ENCODE data around the gene PYM1. TPM values are rescaled to one million over a fixed set of nuclear protein-coding genes. Genes with fewer than 3 reads are reported as not detected.

Gene PYM1
- total and polyA plus RNA-seq, 2 of the 8 experiments (the other 6 are each of a cell fraction or from before 2014, with no cell fraction given): 38.7 to 58.5 TPM

- Histone ChIP-seq H4K20me1 (replicated peaks in 1 of 2; ENCODE audit: control insufficient read depth in 1 of 2, insufficient read depth in 2 of 2, low read length in 2 of 2) (no peaks in the 10 kb centered on the region), H3K36me3 (ENCODE audit: control insufficient read depth in 2 of 4, insufficient read depth in 4 of 4, low read length in 3 of 4) (no peaks in the 10 kb centered on the region), H2BK20ac (ENCODE audit: low read length) (no peak overlapping the region), H4K91ac (replicated peaks; ENCODE audit: insufficient read length, low read length) (no peak overlapping the region), H3K23me2 (ENCODE audit: low read depth, low read length) (no peaks in the 10 kb centered on the region), H3K56ac (replicated peaks; ENCODE audit: insufficient read length, low read depth, low read length) (no peak overlapping the region), H2AFZ (ENCODE audit: low read length) (peak overlapping the region; percentile 91), H3K27ac (ENCODE audit: low read depth, low read length) (no peak overlapping the region), H3K4me2 (ENCODE audit: insufficient read depth in 1 of 2, low read depth in 2 of 2, low read length in 2 of 2) (no peak overlapping the region), H2BK12ac (ENCODE audit: low read depth, low read length) (no peak overlapping the region), H3K4me1 (replicated peaks in 1 of 4; ENCODE audit: control insufficient read depth in 3 of 4, insufficient read depth in 4 of 4, low read length in 3 of 4) (peaks cover 0 to 4% (median 3%) of the 10 kb centered on the region in 4 experiments; a peak in 4 of 7 replicates), H4K5ac (ENCODE audit: insufficient read length, low read depth, low read length) (no peak overlapping the region), H2BK120ac (replicated peaks; ENCODE audit: low read depth, low read length) (no peak overlapping the region), H3K4ac (replicated peaks; ENCODE audit: insufficient read length, low read depth, low read length) (no peak overlapping the region), H3K9me3 (ENCODE audit: insufficient read depth in 2 of 2, low read depth in 1 of 2, low read length in 1 of 2) (no peaks in the 10 kb centered on the region; a peak in 1 of 4 replicates), H3K4me3 (ENCODE audit: extremely low read depth in 1 of 4, insufficient read depth in 2 of 4, low read depth in 3 of 4, low read length in 4 of 4) (no peak overlapping the region), H3K79me1 (ENCODE audit: low read depth, low read length) (no peaks in the 10 kb centered on the region), H2AK5ac (ENCODE audit: low read depth, low read length) (no peak overlapping the region), H3K79me2 (ENCODE audit: control insufficient read depth in 1 of 2, insufficient read depth in 2 of 2, low read length in 2 of 2) (no peaks in the 10 kb centered on the region), H3K9ac (replicated peaks in 1 of 4; ENCODE audit: extremely low read depth in 1 of 4, low read depth in 3 of 4, low read length in 3 of 4) (no peak overlapping the region), H3K23ac (ENCODE audit: insufficient read length) (no peak overlapping the region), H3K14ac (ENCODE audit: insufficient read length) (no peak overlapping the region), H2BK5ac (ENCODE audit: low read depth, low read length) (no peak overlapping the region), H2BK15ac (ENCODE audit: low read length) (no peak overlapping the region), H4K8ac (ENCODE audit: extremely low read depth, insufficient read depth, low read length) (no peak overlapping the region), H3K18ac (ENCODE audit: extremely low read depth, low read length) (no peak overlapping the region), H3K27me3 (replicated peaks in 1 of 4; ENCODE audit: control insufficient read depth in 3 of 4, extremely low read depth in 1 of 4, insufficient read depth in 3 of 4, low read length in 3 of 4) (no peaks in the 10 kb centered on the region)
- WGBS, 2 experiments (ENCODE audit: extremely low coverage in 1 of 2, insufficient coverage in 1 of 2, insufficient read length in 1 of 2, insufficient replicate concordance in 2 of 2, low coverage in 1 of 2, low lambda C conversion rate in 2 of 2, missing lambda C conversion rate in 1 of 2): 71% methylated on average over 4 of the region's 4 CpGs; no CpG with 5 or more reads in 1 of the 2 experiments
- CTCF ChIA-PET (ENCODE audit: partially characterized antibody): interaction anchor here (0.6 to 1.1 kb wide), 3 partner anchors 14 to 60 kb away, joined by 3 to 5 read pairs (median 3); no protein-coding TSS in a partner anchor
- DNase-seq (ENCODE audit: low read depth in 1 of 2, low spot score in 2 of 2) (no peak), FAIRE-seq (no peak)
- POLR2A ChIA-PET (ENCODE audit: partially characterized antibody): no interaction called here
- TF ChIP-seq KDM1A (IDR thresholded peaks at IDR 0.05; ENCODE audit: borderline replicate concordance, low read length) (no peak), SIRT6 (IDR thresholded peaks at IDR 0.05; ENCODE audit: low read length) (no peak), BACH1 (IDR thresholded peaks at IDR 0.05; ENCODE audit: low read length) (no peak), BCL11A (IDR thresholded peaks at IDR 0.05; ENCODE audit: low read depth in 2 of 2, low read length in 2 of 2) (no peak), RFX5 (IDR thresholded peaks at IDR 0.05; ENCODE audit: borderline replicate concordance, low read depth, low read length) (no peak), EGR1 (IDR thresholded peaks at IDR 0.05; ENCODE audit: borderline replicate concordance, low read depth, low read length) (no peak), ATF2 (IDR thresholded peaks at IDR 0.05; ENCODE audit: low read length) (no peak), PHF8 (conservative IDR thresholded peaks at IDR 0.05; ENCODE audit: low read depth, low read length) (no peak), USF2 (IDR thresholded peaks at IDR 0.05; ENCODE audit: low read length) (no peak), TEAD4 (IDR thresholded peaks at IDR 0.05; ENCODE audit: low read depth, low read length) (no peak)
Measured at GRCh38 chr12:55875704-55876467, 51.8 kb downstream of the PYM1 start.

Data from H1 (cell line).